GDM1 (cell line): Measurements from ENCODE around the gene GSK3B.

ENCODE experiments used
- DNase-seq: peaks from one replicate; lab custom pipeline; 2025; lab: John Stamatoyannopoulos, UW

The GSK3B gene

GRCh38 chr3:119779731-119780383 is 314.4 kb downstream of the GSK3B start:
- DNase-seq = no peak

DNA sequence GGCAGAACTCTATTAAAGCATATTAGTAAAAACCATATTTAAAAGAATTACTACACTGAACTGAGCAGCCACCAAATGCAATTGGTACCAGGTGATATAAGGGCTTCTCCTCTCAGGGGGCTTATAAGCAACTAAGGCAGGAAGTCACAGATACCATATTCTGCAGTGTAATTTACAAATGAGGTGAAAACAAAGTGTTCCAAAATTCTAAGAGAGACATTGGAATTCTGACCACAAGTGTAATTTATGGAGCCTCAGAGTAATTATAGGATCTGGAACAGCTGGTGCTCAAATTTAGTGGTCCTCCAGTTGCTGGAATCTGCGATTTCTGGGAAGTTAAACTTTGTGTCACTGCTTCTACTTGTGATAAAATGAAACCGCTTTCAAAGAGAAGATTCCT is 315.4 kb downstream of the GSK3B start:
- DNase-seq = no peak

GRCh38 chr3:119778176-119778575 is 316.1 kb downstream of the GSK3B start:
- DNase-seq = no peak

GRCh38 chr3:119776304-119776703 is 317.9 kb downstream of the GSK3B start:
- DNase-seq = no peak

DNA sequence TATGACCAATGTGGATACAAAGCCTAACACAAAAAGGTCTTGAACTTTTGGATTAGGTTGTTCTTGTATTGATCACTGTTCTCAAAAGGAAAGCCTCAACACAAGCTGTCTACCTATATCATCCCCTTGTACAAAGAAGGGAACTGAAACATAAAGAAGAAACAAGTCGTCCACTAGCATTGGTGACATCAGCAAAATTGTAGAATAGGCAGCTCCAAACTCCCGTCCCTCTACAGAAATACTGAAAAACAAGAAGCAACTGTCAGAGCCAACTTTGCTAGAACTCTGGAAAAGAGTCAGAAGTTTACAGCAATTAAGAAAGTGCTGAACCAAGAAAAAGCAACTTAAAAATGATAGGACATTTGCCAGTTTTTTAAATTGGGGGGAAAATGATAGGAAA is 319.8 kb downstream of the GSK3B start:
- DNase-seq = no peak
